Measurements from ENCODE around the gene IFFO2.

GRCh38 chr1:18870957-18871356 lies 85.5 kb downstream of the IFFO2 start:
- TF ChIP-seq CTCF (IDR thresholded peaks at IDR 0.05; ENCODE audit: insufficient read depth, low read depth, low read length) (no peak), EZH2 (IDR thresholded peaks at IDR 0.05; ENCODE audit: insufficient read depth, low read length) (no peak)

Data from astrocyte (in vitro differentiated cells and primary cell).